NOMO-1 (cell line): ENCODE measurements around the gene SAMMSON.

Source experiments
- DNase-seq, 2 experiments: peaks; one replicate each; lab custom pipeline; 2025; ENCODE audit not compliant: unreplicated experiment in 2 of 2; lab: John Stamatoyannopoulos, UW

Gene SAMMSON

GRCh38 chr3:69999140-70000027, at the start of gene SAMMSON:
Gene SAMMSON (plus strand): TSS chr3:69999733.
- DNase-seq = peak; percentile 86 to 94

GRCh38 chr3:69951616-69952015, 47.9 kb upstream of the SAMMSON start:
- no peak for DNase-seq

GRCh38 chr3:69959581-69959980, 40.0 kb upstream of the SAMMSON start:
- DNase-seq = no peak

- no peak for DNase-seq
Observed at GRCh38 chr3:69961706-69962439, 37.7 kb upstream of the SAMMSON start.

- no peak for DNase-seq
Observed at GRCh38 chr3:69963643-69964042, 35.9 kb upstream of the SAMMSON start.

- DNase-seq = no peak
Observed at GRCh38 chr3:69967156-69967555, 32.4 kb upstream of the SAMMSON start.

- DNase-seq = peak in 1 of 2 experiments; percentile 13
Observed at GRCh38 chr3:69970827-69971226, 28.7 kb upstream of the SAMMSON start.

- no peak for DNase-seq
Observed at GRCh38 chr3:69972672-69973071, 26.9 kb upstream of the SAMMSON start.

GRCh38 chr3:69976021-69976420, 23.5 kb upstream of the SAMMSON start:
- DNase-seq = no peak

GRCh38 chr3:69983546-69984265, 15.8 kb upstream of the SAMMSON start:
- DNase-seq = peak in 1 of 2 experiments; percentile 22

GRCh38 chr3:69985266-69985665, 14.3 kb upstream of the SAMMSON start:
- DNase-seq = no peak

- no peak for DNase-seq
Observed at GRCh38 chr3:69986419-69986818, 13.1 kb upstream of the SAMMSON start.

GRCh38 chr3:69987833-69988232, 11.7 kb upstream of the SAMMSON start:
- no peak for DNase-seq

- no peak for DNase-seq
Observed at GRCh38 chr3:69993757-69994156, 5.8 kb upstream of the SAMMSON start.

- peak; percentile 44 to 84 for DNase-seq
Observed at GRCh38 chr3:69994919-69995318, 4.6 kb upstream of the SAMMSON start.

- no peak for DNase-seq
Observed at GRCh38 chr3:69997631-69998307, 1.8 kb upstream of the SAMMSON start.

GRCh38 chr3:69998759-69999139, 784 bp upstream of the SAMMSON start:
- no peak for DNase-seq

- DNase-seq = peak; percentile 34 to 51
Observed at GRCh38 chr3:70000028-70000410, 486 bp downstream of the SAMMSON start.

- DNase-seq = no peak
Observed at GRCh38 chr3:70000563-70001081, 1.1 kb downstream of the SAMMSON start.

- no peak for DNase-seq
Observed at GRCh38 chr3:70003119-70003518, 3.6 kb downstream of the SAMMSON start.
